Cerebellar cortex (tissue), 1 donor: Measurements from ENCODE around the gene MKNK2.
"Not testable (repeated sequence)": the region's sequence is repeated elsewhere in the genome, so short reads cannot be mapped to it uniquely, and the experiment has no call there.

Source experiments
- DNase-seq: peaks from one replicate; pipeline ENCODE4 v3.0.0-alpha.2; 2015; ENCODE audit warnings: low spot score

MKNK2 gene

DNA sequence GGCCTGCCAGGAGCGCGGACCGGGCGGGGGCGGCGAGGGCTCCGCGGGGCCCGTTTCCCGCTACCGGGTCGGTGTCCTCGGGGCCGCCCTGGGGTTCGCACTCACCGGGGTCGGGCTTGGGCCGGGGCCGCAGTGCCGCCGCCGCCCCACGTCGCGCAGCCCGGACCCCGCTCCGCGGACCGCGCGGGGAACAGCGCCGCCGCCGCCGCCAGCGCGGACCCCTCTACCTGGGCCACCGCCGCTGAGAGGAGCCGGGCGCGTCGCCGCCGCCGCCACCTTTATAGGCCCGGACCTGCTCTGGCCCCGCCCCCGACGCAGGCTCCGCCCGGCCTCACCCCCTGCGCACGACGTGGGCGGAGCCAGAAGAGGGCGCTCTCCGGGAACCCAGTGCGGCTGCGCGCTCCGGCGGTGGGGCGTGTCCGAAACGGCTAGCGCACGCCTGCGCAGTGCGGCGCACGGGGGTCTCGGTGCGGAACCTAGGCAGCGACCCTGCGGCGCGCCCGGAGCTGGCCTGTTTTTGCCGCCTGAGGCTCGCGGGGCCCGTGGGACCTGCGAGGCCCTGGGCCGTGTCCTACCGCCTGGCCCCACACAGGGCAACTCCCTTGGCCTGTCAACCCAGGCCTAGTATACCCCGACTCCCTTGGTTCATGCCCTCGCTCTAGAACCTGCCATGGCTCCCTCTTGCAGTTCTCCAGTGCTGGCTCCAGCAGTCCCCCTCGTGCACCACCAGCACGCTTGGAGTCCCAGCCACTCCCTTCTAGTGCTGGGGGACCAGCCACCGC is at the start of gene MKNK2:
TSS of gene MKNK2 (minus strand) at position 254 of the 782 bp plus-strand sequence. CDS start 393 bp downstream, outside the sequence.
- peak; percentile 89 for DNase-seq

DNA sequence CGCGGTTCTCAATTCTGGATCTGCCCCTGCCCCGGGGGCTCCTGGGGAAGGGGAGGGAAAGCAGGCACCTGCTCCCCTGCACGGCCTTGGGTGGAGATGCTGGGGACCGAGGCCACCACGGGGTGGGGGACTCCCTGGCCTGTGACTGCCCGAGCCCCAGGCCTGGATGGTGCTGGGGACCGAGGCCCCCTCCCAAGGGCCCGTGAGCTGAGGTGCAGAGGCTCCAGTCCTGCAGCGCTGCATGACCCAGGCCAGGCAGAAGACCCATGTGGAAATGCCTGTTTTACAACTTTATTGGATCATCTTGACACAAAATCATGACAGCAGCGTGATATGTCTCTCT is 49.6 kb upstream of the MKNK2 start:
- DNase-seq = no peak

- DNase-seq = peak; percentile 22
Observed at GRCh38 chr19:2099937-2100718, 49.1 kb upstream of the MKNK2 start.

- no peak for DNase-seq
Observed at GRCh38 chr19:2099054-2099501, 48.0 kb upstream of the MKNK2 start.

- no peak for DNase-seq
Observed at GRCh38 chr19:2097886-2098327, 46.9 kb upstream of the MKNK2 start.

DNA sequence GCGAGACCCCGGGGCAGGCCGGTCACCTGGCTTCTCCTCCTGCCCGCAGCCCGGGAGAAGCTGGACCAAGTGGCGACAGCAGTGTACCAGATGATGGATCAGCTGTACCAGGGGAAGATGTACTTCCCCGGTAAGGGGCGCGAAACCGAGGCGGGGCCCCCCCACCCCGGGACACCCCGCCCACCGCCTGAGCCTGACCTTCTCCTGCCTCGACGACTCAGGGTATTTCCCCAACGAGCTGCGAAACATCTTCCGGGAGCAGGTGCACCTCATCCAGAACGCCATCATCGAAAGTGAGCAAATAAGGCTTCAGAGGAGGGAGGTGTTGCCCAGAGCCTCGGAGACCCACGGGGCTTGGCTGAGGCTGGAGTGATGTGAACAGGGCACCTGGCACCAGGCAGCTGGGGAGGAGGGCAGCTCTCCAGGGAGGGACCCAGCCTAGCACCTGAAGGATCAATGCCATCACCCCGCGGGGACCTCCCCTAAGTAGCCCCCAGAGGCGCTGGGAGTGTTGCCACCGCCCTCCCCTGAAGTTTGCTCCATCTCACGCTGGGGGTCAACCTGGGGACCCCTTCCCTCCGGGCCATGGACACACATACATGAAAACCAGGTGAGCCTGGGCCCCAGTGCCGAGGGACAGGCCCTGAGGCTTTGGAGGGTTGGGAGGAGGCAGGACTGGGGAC is 46.3 kb upstream of the MKNK2 start:
- DNase-seq = no peak

DNA sequence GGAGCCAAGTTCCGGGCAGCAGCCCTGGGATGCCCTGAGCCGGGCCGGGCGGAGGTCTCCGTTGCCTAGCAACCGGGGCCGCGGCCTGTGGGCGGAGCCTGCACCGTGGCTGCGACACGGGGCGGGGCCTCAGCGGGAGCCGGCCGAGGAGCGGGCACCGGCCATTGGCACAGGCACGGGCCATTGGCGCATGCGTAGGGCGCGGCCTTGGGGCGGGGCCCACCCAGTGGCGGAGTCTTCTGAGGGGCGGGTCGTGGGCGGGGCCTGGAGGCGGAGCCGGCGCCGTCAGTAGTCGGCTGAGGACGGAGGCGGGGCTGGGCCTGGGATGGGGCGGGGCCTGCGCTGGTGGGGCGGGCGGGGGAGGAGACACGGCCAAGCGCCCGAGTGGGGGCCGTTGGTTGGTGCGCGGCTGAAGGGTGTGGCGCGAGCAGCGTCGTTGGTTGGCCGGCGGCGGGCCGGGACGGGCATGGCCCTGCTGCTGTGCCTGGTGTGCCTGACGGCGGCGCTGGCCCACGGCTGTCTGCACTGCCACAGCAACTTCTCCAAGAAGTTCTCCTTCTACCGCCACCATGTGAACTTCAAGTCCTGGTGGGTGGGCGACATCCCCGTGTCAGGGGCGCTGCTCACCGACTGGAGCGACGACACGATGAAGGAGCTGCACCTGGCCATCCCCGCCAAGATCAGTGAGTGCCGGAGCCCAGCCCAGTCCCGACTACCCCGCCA is 45.6 kb upstream of the MKNK2 start, which contains the start of gene IZUMO4:
TSS of gene IZUMO4 (plus strand) at position 436 of the 723 bp plus-strand sequence. CDS start at position 467, 31 bp downstream.
- DNase-seq = peak; percentile 97

DNA sequence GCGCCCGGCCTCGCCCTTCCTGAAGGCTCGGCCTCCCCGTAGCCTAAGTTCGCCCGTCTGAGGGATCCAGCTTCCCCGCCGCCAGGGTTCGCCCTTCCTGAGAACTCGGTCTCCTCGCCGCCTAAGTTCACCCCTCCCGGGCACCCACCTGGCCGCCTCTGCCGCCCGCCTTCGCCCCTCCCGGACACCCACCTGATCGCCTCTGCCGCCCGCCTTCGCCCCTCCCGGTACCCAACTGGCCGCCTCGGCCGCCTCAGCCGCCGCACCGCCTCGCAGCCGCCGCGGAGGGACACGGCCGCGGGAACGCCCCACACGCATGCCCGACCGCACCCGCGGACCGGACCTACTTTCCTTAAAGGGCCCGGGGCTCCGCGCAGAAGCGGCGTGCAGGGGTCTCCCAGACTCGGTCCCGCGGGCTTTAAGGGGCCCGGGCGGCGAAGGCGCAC is 45.0 kb upstream of the MKNK2 start, which contains the start of gene MOB3A:
TSS of gene MOB3A (minus strand) at position 293 of the 446 bp plus-strand sequence. CDS start 17,766 bp downstream, outside the sequence.
- DNase-seq = no peak

- DNase-seq = not testable (repeated sequence)
Observed at GRCh38 chr19:2091926-2092525, 41.0 kb upstream of the MKNK2 start.

- no peak for DNase-seq
Observed at GRCh38 chr19:2089727-2090053, 38.6 kb upstream of the MKNK2 start.

- DNase-seq = no peak
Observed at GRCh38 chr19:2089001-2089711, 38.1 kb upstream of the MKNK2 start.

DNA sequence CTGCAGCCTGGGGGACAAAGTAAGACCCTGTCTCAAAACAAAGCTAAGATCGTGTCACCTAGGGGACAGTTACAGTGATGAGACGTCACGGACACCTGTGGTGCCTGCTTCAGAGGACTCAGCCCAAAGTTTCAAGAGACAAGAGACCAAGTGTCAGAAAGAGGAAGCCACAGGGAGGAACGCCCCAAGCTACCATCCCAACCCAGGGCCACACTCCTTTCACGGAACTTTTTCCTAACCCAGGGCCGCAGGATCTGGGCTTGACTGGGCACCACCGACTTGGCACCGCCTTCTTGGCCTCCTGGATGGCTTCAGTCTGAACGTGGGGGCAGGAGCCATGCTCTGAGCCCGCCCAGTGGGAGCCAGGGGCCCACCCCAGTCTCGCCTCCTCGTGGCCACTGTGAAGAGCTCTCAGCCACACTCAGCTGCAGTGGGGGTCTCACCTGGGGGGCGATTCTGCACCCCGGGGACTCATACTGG is 36.6 kb upstream of the MKNK2 start:
- DNase-seq = no peak

DNA sequence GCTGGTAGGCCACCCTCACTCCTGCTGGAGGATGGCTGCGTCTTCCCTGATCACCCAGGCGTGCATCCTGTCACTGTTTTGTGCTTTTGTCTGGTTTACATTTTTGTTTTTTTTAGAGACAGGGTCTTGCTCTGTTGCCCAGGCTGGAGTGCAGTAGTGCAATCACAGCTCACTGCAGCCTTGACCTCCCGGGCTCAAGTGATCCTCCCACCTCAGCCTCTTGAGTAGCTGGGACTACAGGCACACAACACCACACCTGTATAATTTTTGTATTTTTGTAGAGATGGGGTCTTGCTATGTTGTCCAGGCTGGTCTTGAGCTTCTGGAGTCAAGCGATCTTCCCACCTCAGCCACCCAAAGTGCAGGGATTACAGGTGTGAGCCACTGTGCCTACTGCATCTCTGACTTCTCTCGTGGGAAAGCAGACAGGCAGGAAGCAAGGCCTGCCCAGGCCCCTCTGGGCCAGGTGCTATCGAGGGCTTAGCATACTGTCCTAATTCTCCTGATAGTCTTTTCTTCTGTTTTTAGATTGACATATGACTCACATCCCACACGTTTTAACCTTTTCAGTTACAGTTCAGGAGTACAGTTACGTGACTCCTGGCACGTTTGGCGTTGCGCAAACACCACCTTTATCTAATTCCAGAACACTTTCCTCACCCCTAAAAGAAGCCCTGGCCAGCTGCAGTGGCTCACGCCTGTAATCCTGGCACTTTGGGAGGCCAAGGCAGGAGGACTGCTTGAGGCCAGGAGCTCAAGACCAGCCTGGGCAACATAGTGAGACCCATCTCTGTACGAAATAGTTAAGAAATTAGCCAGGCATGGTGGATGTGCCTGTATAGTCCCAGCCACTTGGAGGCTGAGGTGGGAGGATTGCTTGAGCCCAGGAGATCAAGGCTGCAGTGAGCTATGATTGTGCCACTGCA is 35.9 kb upstream of the MKNK2 start:
- DNase-seq = not testable (repeated sequence)

DNA sequence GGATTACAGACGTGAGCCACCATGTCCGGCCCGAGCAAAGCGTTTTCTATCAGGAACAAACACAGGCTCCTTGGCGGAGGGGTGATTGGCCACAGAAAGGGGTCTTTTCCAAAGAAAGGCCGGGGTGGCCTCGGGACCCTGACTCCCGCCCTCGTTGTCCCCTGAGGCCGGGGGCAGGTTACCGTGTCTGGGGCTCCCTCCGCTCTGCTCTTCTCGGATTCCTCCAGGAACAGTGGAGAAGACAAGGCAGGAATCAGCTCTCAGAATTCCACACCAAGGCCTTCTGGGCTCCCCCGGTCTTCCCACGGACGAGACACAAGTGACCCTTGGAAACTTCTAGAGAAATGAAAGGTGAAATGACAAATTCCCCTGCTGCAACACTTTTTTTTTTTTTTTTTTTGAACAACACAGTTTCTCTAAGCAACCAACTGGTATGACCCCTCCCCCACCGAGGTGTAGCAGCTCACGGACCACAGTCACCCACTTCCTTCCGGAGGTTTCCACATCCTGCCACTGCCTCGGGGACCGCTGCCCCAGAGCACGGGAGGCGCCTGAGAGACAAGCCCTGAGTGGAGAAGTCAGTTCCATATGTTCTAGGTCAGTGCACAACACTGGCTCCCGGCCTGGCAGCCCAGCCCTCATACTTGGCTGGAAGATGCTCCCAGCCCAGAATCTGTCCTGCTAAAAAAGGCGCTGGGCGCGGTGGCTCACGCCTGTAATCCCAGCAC is 34.1 kb upstream of the MKNK2 start:
- DNase-seq = peak; percentile 28

GRCh38 chr19:2083174-2083854 is 32.3 kb upstream of the MKNK2 start:
- DNase-seq = no peak

DNA sequence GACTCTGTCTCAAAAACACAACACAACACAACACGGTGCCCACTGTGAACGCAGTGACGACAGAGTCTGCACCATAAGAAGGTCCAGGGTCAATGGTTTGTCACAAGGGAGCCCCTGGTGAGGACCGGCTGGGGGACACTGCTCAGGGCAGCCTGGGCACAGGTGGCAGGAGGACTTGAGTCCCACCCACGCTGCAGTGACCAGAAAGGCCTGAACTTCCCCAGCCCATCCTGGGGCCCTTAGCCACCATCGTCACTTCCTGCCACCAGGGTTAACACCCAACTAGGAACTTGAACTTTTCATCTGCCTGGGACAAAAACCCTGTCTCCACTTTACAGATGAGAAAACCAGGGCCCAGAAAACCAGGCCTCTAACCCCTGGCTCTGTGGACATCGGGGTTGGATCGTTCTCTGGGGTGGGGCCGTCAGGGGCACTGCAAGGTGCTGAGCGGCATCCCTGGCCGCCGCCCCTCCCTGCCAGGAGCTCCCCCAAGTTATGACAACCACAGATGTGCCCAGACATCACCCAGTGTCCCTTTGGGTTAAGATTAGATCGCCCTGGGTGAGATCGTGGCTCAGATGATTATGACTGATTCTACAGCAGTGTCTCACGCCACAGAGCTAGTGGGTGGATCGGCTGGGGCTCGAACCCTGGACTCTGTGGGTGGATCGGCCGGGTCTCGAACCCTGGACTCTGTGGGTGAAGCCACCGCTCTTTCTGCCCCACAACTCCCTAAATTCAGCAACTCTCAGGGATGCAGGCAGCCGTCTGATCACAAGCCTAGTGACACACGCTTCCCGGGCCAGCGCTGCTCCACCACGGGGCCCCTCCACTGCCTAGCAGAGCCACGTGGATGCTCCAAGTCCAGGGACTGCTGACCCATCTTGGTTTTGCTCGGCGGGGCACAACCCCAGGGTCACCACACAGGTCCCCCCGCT is 31.1 kb upstream of the MKNK2 start:
- no peak for DNase-seq
